Measurements from ENCODE around the gene PUS3. TPM values are rescaled to one million over a fixed set of nuclear protein-coding genes. Genes with fewer than 3 reads are reported as not detected.

The PUS3 gene
- 5.5 to 10.6 TPM (median 6.7 TPM) in 5 replicates for total RNA-seq (2022; extraction: Qiagen RNA extraction)

DNA sequence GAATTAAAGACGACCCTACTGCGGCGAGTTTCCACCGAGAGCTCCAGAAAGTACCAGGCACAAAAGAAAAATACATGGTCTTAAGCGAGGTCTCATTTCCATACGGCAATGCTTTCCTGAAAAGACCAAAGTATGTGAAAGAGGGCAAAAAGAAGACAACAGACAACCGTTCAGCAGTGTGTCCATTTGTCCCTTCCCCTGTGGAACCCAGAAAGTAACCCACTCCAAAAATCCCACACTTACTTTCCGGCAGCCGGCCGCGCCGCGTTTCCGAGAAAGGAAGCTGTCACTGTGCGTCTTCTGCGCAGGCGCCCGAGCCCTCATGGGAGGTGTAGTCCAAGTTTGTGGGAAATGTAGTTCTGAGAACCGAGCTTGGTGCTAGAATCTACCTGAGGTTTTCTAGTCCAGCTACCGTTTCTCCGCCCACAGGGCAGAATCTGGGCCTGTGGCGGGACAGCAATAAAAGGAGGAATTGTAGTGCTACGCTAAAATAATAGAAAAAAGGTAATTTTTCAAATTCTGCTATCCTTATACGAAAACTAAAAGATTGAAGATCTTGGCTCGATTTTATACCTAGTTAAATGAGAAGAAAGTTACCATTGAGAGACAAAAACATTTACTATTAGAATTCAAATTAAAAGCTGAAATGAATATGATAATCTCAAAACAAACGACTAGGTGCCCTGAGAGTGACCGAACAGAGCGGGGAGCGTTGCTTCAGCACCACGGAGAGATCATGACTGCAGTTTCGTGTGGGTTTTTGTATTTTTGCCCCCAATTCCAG lies at the start of gene PUS3:
Gene PUS3 (minus strand): TSS at position 280 of the 784 bp plus-strand sequence. CDS start 6,922 bp downstream, outside the sequence.

DNA sequence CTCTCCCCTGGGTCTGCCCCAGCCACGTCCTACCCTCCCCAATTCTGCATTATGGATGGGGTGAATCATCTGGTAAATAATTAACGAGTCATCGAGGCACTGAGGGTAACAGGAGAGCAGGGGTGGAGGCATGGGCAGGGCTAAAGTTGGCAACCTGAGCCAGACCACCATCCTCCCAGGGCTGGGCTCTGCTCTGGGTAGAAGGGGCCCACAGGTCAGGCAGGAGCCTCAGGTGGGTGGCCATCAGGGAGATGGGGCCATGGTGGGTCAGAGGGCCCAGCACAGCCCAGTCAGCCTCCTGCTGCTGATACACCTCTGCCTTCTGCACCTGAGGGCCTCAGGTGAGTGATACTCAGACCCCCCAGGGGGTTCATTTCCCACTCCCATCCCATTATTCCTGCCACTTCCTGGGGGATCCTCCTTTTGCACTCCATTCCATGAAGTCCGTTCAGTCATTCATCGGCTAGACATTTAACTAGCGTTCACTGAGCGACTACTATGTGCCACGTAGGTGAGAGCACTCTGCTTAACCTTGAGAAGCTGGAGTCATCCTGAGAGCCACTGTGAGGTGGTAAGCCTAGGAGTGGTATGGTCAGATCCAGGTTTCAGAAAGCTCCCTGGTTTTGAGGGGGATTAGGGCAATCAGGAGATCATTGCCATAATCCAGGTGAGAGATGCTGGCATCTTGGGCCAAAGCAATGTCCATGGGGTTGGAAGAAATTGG lies 43.0 kb upstream of the PUS3 start, which contains the start of gene VSIG10L2:
Gene VSIG10L2 (plus strand): TSS at position 248 of the 724 bp plus-strand sequence. CDS start 12 bp downstream, at position 260.

DNA sequence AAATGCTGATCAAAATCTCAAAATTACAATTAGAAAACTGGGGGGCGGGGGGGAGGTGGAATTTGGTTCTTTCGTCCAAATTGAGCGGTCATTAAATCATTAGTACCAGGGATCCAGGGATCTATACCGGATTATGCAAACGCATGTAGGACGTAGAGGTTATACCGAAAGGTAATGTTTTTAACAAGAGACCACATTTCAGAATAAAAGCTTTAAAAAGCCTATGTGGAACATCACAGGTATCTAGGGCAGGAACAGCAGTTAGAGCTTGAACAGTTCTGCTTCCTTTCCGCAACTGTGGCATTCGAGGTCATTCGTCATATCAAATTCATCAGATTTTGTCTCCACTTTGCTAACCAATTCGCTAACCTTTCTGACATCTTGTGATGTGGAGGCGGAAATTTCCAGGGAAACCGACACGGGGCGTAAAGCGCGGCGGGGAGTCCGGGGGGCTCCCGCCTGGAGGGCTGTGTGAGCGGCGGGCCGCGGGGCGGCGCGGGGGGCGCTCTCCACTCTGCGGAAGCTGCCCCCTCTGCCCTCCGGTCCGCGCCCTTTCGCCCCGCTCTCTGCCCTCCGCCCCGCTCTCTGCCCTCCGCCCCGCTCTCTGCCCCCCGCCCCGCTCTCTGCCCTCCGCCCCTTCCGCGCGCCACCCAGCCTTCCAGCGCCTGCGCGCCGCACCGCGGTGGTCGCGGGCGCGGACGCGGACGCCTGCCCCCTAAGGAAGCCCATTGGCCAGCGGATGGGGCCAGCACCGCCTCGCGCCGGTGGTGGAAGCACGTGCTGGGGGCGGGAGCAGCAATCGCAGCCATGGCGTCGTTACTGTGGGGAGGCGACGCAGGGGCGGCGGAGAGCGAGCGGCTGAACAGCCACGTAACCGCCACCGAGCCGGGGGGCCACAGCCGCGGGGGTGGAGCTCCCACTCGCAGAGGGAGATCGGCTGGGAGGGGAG lies 979 bp upstream of the PUS3 start, which contains the start of gene DDX25:
Gene DDX25 (plus strand): TSS at position 798 of the 949 bp plus-strand sequence. CDS start 10 bp downstream, at position 808.

GRCh38 chr11:125887373-125888324 lies 15.4 kb downstream of the PUS3 start, which contains the start of gene HYLS1:
Gene HYLS1 (plus strand): TSS chr11:125887668. CDS start chr11:125899369, 11,701 bp downstream.

Other genes with a start within 250 kb of the PUS3 start
- not detected in 5 replicates for gene ACRV1, start 222.4 kb downstream of the PUS3 start, total RNA-seq (2022; extraction: Qiagen RNA extraction)
- not detected in 5 replicates for gene PATE1, start 156.9 kb downstream of the PUS3 start, total RNA-seq (2022; extraction: Qiagen RNA extraction)
- gene PATE2, start 124.4 kb downstream of the PUS3 start, total RNA-seq (2022; extraction: Qiagen RNA extraction), result not detected in 5 replicates
- not detected in 5 replicates for gene PATE3, start 115.1 kb downstream of the PUS3 start, total RNA-seq (2022; extraction: Qiagen RNA extraction)
- not detected in 5 replicates for gene PATE4, start 69.9 kb downstream of the PUS3 start, total RNA-seq (2022; extraction: Qiagen RNA extraction)
- 14.3 to 15.6 TPM (median 14.4 TPM) in 5 replicates for gene HYLS1, start 15.5 kb downstream of the PUS3 start, total RNA-seq (2022; extraction: Qiagen RNA extraction)
- 0.09 TPM in 1 of 5 replicates, not detected in the others for gene DDX25, start 1.3 kb upstream of the PUS3 start, total RNA-seq (2022; extraction: Qiagen RNA extraction)
- not detected in 5 replicates for gene VSIG10L2, start 42.8 kb upstream of the PUS3 start, total RNA-seq (2022; extraction: Qiagen RNA extraction)
- 2.0 to 3.2 TPM (median 2.3 TPM) in 5 replicates for gene CDON, start 159.7 kb upstream of the PUS3 start, total RNA-seq (2022; extraction: Qiagen RNA extraction)